ENCODE measurements around the gene D2HGDH.
"Not testable (repeated sequence)": the region's sequence is repeated elsewhere in the genome, so short reads cannot be mapped to it uniquely, and the experiment has no call there.

D2HGDH gene

DNA sequence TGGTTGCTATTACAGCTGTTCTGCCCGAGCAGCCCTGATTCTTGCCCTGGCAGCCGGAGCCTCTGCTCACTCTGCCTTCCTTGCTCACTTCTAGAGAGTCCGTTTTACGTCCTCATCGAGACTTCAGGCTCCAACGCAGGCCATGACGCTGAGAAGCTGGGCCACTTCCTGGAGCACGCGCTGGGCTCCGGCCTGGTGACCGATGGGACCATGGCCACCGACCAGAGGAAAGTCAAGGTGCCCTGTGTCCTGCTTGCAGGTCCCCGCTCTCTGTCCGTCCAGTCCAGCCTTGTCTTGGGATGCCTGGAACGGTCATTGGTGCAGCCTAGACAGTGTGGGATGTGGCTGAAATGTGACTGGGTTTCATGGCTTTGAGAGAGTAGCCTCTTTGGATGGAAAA is 16.7 kb downstream of the D2HGDH start:
- DNase-seq, result no peak

- DNase-seq, result no peak
Measured at GRCh38 chr2:241751776-241752175, 17.3 kb downstream of the D2HGDH start.

- no peak for DNase-seq
Measured at GRCh38 chr2:241752253-241752652, 17.8 kb downstream of the D2HGDH start.

DNA sequence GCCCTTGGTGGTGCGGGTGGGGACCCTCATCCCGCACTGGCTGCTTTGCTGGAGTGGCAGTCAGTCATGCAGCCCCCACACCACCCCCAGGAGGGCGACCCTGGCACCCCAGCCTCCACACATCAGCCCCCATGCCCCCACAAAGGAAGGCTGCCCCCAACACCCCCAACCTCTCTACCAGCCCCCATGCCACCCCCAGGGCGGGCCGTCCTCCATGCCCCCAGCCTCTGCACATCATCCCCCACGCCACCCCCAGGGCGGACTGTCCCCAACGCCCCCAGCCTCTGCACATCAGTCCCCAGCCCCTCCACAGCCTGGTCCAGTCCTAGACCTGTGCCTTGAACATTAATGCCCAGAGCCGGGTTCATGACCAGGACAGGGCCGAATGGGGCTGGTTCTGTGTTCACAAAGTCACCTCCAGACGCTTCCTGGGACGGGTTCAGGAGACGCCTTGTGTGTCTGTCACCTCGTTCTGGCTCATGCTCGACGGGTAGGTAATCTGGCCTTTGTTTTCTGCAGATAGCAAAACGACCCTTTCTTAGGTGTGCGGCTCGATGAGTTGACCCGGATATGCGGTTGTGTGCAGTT is 18.4 kb downstream of the D2HGDH start:
- no peak for DNase-seq

- DNase-seq, result no peak
Measured at GRCh38 chr2:241753493-241753892, 19.1 kb downstream of the D2HGDH start.

DNA sequence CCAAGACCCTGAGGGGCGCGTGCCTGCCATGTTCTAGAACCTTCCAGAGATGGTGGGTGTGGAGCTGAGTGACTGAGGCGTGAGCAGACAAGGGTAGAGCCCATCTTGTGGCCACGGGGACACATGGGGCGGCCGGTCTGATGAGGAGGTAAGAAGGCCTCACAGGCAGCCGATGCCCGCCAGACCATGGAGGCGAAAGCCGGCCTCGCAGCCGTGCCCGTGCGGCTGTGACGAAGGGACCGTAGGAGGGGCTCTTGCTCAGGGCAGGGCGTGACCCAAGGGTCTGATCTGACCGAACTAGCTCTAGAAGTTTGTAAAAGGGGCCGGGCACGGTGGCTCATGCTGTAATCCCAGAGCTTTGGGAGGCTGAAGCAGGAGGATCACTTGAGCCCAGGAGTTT is 19.6 kb downstream of the D2HGDH start:
- DNase-seq, result no peak

DNA sequence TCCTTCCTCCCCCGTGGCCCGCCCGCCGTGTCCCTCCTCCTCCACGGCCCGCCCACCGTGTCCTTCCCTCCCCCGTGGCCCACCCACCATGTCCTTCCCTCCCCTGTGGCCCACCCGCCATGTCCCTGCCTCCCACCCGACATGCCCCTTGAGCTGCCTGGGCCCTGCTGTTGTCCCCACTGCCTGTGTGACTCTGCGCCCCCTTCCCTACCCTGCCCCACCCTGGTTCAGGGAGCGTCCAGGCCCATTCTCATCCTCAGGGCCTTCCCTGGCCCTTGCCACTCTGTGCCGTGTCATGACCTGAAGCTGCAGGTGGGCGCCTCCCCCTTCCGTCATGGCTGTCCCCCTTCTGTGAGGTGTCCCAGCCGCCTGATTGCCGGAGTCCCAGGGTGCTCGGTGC is 20.7 kb downstream of the D2HGDH start:
- DNase-seq, result no peak

DNA sequence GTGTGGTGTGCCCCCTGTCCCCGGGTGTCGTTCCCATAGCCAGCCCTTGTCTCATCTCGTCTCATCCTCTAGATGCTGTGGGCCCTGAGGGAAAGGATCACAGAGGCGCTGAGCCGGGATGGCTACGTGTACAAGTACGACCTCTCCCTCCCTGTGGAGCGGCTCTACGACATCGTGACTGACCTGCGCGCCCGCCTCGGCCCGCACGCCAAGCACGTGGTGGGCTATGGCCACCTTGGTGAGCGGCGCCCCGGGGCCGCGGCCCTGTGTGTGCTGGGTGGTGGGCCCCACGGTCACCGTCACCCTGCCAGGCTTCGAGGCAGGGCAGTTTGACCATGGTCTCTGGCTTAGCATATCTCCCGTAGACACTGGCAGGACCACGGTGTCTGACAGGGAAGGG is 21.3 kb downstream of the D2HGDH start:
- DNase-seq, result no peak

DNA sequence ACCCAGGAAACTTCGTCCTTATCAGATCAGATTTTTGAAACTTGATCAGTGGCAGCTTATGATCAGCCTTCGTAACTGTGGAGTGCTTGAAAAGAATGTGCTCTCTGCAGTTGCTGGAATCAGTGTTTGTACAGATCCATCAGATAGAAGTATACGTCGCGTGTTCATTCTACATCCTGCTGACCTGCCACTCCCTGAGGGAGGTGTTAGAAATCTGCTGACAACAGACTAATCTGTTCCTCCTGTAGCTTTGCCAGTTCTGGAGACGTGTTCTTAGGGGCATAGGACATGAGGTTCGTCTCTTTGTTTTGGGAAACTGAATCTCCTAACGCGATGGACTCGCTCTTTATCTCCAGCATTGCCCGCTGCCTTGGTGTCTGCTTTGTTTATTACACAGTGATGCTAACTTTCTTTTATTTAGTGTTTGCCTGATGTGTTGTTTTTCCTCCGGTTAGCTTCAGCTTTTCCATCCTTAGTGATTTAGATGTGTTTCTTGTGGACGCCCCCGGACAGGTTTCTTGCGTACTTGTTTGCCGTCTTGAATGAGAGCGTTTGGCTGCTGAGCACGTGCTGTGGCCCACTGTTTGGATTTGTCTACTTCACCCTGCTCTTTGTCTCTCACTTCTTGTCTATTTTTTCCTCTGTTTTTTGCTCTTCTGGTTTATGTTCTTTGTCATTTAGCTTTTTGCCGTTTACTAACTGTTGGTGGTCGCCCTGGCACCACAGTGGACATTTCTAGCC is 24.8 kb downstream of the D2HGDH start:
- DNase-seq, result peak; percentile 32

DNA sequence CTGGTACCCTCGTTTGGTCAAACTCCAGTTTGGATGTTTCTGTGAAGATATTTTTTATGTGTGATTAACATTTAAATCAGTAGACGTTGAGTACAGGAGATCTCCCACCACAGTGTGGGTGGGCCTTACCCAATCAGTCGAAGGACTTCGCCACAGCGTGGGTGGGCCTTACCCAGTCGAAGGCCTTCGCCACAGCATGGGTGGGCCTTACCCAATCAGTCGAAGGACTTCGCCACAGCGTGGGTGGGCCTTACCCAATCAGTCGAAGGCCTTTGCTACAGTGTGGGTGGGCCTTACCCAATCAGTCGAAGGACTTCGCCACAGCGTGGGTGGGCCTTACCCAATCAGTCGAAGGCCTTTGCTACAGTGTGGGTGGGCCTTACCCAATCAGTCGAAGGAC is 25.5 kb downstream of the D2HGDH start:
- DNase-seq, result not testable (repeated sequence)

DNA sequence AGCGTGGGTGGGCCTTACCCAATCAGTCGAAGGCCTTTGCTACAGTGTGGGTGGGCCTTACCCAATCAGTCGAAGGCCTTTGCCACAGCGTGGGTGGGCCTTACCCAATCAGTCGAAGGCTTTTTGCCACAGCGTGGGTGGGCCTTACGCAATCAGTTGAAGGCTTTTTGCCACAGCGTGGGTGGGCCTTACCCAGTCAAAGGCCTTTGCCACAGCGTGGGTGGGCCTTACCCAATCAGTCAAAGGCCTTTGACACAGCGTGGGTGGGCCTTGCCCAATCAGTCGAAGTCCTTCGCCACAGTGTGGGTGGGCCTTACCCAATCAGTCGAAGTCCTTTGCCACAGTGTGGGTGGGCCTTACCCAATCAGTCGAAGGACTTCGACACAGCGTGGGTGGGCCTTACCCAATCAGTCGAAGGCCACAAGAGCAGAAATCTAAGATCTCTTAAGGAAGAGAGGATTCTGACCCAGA is 25.9 kb downstream of the D2HGDH start:
- no peak for DNase-seq

- peak; percentile 46 for DNase-seq
Measured at GRCh38 chr2:241762321-241762932, 28.0 kb downstream of the D2HGDH start.

DNA sequence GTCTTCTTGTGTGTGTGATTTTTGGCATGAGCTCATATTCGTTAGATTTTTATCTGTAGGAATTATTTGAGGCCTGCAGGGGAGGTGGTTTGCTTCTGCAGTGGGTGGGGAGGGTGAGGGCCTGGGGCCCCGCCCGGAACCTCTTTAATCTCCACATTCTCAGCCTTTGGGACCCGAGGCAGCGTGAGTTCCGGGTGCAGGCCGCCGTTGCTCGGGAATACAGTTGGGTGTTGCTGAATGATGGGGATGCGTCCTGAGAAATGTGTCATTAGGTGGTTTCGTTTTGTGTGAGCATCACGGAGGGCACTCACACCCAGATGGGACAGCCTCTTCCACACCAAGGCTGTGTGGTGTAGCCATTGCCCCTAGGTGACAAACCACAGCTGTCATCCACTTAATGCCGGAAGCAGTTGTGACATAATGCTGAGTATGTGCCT is 28.5 kb downstream of the D2HGDH start:
- peak; percentile 93 for DNase-seq

DNA sequence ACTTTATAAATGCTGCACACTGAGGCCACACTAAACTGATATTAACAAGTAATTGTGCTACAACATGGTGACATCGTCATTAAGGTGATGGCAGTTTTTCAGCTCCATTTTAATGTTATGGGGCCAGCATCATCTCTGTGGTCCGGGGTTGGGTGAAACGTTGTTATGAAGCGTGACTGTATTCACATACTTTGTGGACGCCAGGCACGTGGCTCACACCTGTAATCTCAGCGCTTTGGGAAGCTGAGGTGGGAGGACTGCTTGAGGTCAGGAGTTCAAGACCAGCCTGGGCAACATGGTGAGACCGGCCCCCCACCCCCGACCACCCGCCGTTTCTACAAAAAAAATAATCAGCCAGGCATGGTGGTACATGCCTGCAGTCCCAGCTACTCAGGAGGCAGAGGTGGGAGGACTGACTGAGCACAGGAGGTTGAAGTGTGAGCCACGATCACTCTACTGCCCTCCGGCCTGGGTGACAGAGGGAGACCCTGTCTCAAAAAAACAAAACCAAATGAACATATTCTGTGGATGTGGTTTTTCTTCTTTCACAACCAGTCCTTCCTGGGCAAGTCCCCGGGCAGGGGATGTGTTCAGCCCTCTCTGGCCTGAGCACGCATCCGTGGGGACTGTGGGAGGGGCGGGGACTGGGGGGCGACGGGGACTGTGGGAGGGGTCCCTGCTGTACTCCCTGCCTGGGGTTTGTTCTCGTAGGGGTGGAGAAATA is 29.3 kb downstream of the D2HGDH start:
- DNase-seq, result peak; percentile 51

DNA sequence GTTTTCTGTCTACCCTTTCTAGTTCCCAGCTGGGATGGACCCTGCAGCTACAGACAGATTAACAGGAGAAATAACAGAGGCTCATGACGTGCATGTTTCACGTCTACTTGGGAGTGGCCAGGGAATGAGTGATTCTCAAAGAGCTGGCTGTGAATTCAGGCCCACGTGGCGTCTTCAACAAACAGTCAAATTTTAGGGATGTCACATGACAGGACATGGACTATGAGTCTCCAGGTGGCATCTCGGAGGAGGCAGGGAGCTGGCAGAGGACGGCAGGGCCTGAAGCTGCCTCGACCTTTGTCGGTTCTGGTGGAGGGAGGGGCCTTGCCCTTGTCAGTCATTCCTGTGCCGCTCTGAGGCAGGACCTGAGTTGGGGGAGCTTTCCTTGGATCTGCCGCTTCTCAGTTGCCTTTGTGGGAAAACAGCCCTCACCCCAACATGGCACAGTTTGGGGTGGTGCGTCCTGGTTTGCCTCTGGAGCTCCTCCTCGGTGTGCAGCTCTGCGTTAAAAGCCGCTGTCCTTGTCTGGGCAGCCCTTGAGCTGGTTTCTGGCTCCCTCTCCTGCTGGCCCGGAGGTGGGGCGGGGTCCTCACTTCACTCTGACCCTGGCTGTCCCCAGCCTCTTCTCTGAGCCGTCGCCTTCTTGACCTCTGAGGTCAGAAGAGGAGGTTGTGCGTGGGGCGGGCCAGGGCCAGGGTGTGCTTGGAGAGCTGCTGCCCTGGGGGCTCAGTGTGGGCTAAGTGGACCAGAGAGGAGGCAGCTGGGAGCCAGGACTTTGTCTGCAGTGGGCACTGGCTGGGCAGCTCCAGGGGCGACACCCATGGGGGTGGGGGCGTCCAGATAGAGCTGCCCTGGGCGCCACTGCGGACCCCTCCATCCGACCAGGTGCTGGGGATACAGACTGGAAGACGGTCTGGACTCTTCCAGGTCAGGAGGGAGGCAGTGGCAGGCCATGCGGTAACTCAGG is 30.1 kb downstream of the D2HGDH start:
- DNase-seq, result peak; percentile 26

DNA sequence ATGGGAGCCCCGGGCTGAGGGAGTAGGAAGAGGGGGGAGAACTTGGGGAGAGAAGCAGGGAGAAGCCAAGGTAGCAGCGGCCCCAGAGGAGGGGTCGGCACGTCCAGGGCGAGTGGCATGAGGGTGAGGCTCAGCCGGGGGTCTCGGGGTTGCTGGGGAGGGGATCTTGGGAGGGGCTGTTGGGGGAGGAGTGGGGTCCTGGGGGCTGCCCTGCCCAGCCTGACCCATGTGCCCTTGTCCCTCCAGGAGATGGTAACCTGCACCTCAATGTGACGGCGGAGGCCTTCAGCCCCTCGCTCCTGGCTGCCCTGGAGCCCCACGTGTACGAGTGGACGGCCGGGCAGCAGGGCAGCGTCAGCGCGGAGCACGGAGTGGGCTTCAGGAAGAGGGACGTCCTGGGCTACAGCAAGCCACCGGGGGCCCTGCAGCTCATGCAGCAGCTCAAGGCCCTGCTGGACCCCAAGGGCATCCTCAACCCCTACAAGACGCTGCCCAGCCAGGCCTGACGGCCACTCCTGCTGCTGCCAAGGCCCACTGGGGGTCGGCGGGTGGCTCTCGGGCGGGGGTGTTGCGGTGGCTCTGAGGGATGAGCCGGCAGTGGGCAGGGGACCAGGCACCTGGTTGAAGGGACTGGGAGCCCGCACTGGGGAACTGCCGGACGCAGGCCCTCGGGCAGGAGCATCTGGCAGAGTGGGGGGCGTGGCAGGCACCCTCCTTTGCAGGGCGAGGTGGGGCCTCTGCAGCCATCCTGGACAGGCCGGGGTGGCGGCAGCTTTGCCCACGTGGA is 33.2 kb downstream of the D2HGDH start:
- DNase-seq, result no peak

GRCh38 chr2:241768251-241768711 is 33.9 kb downstream of the D2HGDH start:
- DNase-seq, result no peak

GRCh38 chr2:241768850-241769249 is 34.4 kb downstream of the D2HGDH start:
- DNase-seq, result no peak

- no peak for DNase-seq
Measured at GRCh38 chr2:241769819-241770184, 35.4 kb downstream of the D2HGDH start.

DNA sequence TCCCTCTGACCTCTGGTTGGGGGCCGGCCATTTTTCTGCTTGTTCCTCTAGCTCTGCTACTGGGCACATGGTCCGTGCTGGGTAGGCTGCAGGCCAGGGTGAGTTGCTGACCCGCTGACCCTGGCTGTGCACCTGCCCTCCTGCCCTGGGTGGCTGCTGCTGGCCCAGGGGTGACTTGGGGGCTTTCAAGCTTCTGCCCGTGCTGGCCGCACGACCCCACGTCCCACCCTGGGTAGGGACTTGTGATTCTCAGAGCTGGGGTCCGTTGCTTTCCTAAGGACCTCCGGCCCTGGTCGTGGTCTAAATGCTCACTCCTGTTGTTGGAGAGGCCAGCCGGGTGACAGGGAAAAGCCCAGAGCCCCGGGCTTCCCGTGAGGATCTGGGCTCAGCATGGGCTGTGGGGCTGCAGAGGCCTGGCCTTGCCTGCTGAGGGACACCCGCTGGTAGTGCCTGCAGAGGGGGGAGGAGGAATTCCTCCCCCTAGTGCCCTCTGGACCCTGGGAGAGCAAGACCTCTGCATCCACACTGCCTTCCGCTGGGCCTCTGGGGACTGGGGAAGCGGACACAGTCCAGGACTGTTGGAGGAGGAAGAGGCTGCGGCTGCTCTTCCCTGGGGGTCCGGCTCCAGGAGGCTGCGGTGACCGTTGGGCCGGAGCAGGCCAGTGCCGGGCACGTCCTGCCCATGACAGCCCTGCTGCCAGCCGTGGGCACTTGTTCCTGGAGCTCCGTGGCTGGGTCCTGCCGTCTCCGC is 35.9 kb downstream of the D2HGDH start:
- DNase-seq, result no peak

GRCh38 chr2:241770936-241771285 is 36.5 kb downstream of the D2HGDH start:
- no peak for DNase-seq

All from activated CD4-positive, alpha-beta T cell treated with anti-CD3 and anti-CD28 coated beads, Interleukin-2, Interleukin-6, amounts not matched to agents 100 ng/mL and 50 ng/mL, durations not matched to agents 16 hours and 8 hours (primary cell).